IPS DF 19.7 (cell line): ENCODE results near the gene PLA2G15.
A peak's percentile ranks its signal among the peaks of the same experiment; 100 is the strongest.

Experiments
- DNase-seq: peaks from one replicate; pipeline ENCODE4 v3.0.0-alpha.2; 2013; ENCODE audit warnings: low read depth, low spot score

The PLA2G15 gene

DNA sequence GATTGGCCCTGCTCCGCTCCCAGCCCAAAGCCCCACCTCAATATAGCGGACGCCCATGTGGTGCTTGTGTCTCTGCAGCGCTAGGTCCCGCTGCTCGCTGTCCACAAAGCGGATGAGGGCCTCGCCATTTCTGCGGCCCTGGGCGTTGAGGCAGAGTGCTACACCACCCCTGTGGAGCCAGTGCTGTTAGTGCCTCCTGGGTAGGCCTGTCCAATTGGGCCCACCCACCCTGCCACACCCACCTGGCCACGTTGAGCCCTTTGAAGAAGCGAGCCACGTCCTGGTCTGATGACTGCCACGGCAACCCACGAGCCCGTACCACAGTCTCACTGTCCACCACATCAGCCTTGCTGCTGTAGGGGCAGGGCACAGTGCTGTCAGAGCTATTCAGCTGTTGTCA lies 12.8 kb upstream of the PLA2G15 start:
- no peak for DNase-seq

GRCh38 chr16:68233085-68233834 lies 11.9 kb upstream of the PLA2G15 start:
- DNase-seq = no peak

DNA sequence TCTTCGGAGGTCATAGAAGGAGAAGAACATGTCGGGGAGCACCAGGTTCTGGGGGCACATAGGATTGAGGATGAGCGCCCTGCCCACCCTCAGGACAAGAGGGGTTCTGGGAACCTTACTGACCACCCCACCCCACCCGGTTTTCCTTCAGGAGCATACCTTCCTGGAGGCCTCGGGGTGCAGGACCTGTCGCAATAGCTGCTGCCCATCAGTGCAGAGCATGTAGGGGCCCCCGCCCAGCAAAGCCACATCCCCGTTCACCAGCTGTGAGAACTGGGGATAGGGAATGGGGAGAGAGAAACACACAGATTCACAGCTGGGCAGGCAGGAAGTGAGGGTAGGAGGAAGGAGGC lies 11.4 kb upstream of the PLA2G15 start:
- no peak for DNase-seq

DNA sequence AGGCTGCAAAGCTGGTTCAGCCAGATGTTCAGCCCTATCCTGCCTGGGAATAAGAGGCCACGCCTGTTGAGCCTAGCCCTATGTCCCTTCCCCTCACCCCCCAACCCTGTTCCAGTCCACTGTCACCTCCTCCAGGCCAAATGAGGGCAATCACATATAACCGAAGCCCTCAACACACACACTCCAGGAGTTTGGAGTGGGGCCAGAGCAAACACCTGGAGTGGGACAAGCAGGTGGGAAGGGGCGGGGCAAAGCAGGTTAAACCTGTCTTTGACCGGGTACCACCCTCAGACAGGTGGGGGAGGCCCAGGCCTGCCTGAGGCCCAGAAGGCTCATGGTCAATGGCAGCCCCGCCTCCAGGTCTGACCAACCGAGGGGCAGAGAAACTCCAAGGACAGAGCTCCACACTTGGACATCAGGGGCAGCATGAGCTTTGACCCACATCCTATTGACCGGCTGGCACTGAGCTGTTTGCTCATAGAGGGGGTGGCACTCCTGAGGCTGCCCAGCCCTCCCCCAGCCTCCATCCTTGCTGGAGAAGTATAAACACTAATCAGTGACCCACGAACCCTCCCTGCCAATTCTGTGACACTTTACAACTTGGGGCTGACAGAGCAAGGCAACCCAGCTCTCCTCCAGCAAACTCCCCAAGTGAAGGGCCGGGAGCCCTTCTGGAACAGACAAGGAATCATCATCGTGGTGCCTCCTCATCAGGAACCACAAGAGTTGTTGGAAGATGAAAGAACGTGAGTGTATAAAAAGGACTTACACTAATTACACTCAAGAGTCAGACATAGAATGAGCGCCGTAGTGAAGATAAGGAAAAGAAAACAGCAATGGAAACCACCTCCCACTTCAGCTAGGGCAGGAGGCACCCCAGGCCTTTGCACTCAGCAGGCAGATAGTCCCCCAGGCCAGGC lies 10.7 kb upstream of the PLA2G15 start:
- no peak for DNase-seq

DNA sequence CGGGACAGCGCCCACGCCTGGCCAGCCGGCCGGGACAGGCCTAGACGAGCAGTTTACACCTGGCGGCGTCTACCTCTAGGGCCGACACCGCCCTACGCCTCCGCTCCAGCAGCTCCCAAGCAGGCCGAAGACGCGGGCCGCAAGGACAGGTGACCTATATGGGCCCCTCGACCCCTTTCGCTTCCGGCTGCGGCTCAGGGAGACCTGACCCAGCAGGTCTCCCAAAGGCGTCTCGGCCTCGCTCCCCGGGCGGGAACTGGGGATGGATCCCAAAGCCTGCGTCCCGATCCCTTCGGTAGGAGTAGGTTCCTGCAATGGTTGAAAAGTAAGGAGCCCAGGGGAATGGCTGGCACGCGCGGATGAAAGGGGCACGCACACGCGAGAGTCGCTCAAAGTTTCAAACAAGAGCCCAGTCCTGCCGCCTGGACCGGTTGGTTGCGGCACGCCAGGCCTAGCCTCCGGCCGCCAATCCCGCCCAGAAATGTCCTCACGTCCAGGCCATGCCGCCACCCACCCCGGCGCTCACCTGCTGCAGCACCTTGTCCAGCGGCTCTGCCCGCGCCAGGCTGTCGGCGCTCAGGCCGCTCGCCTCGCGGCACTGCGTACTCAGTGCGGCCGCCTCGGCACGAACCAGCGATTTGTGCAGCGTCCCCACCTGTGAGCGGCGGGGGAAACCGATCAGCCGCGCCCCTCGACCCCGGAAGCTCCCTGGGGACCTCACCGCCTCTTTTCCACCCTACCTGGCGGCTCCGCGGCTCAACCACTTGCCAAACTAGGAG lies 9.9 kb upstream of the PLA2G15 start:
- no peak for DNase-seq

DNA sequence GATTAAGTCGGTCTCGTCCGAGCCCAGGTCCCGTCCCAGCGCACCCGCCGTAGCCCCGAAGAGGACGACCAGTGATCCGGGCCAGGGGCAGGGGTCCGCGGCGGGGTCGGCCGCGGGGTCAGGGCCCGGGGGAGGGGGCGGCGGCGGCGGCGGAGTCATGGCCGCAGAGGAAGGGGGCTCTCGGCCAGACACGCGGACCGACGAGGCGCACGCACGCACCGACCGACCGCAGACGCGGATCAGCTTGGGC lies 9.4 kb upstream of the PLA2G15 start, which contains the start of gene ESRP2:
ESRP2 (minus strand) TSS at position 241 of the 250 bp plus-strand sequence; CDS start at position 159, 82 bp downstream.
- no peak for DNase-seq

DNA sequence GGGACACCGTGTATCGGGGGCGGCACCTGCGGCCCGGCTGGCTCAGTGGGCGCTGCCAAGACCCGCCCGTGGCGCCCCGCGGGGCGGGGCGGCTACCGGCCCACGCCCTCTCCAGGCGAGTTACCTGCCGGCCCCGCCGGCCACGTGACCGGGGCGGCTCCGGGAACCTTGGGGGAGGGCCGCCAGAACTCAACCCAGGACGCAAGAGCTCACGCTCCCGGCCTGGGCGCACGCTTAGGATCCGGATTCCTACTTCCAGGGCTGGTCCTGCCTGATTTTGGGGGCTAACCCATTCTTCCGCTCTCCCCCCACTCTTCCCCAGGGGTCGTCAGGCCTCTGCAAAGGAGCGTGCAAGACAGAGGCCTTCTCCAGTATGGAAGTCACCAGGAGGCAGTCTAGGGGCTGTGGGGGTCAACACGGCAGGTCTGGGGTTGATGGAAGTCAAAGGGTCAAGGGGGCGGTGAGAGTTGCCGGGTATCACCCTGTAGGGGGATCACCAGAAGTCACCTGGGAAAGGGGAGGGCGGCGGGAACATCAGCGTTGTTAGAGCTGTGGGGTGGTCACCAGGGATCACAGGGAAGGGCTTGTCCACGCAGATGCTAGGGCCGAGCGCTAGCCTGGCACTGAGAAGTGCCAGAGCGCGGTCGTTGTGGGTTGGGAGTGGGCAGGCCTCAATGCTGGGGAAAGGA lies 8.9 kb upstream of the PLA2G15 start:
- DNase-seq = no peak

DNA sequence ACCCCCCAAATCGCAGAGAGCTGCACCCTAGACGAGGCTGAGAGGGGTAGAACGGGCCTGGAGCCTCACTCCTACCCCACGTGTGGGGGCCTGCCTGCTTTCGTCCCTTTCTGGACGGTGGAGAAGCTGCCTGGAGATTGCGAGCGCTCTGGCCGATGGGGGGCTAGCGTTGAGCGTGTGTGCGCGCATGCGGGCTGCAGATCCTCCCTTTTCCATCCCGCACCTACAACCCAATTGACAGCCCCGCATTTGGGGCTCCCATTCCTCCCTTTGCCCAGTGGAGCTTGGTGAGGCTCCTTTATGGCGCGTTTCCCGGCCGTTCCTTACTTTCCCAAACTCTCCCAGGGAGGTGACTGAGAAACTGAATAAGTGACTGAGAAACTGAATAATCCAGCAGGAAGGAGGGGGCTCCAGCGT lies 8.3 kb upstream of the PLA2G15 start:
- DNase-seq = no peak

- DNase-seq = peak; percentile 89
These were observed 7.7 kb upstream of the PLA2G15 start for GRCh38 chr16:68237243-68238028.

- no peak for DNase-seq
These were observed 7.2 kb upstream of the PLA2G15 start for GRCh38 chr16:68238029-68238345.

- DNase-seq = no peak
These were observed 3.1 kb upstream of the PLA2G15 start for GRCh38 chr16:68242085-68242484.

GRCh38 chr16:68242926-68243858 lies 2.0 kb upstream of the PLA2G15 start:
- DNase-seq = no peak

DNA sequence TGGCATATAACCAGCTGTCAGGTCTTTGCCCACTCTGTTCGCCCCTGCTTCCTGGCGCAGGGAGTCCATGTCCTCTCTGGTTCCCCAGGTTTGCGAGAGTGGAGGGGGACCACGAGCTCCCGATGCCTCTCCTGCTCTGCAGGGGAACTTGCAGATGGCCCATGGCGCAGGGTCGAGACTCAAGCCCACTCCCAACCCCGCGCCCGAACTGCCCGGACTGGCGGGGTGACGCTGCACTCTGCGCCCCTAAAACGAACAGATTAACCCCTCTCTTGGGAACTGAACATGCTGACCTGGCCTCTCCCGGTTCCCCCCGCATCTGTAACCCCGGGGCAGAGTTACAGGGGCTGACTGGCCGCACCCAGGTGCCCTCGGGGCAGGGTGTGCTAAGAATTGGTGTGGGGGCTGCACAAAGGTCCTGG lies 681 bp upstream of the PLA2G15 start:
- DNase-seq = no peak

- DNase-seq = no peak
These were observed 948 bp downstream of the PLA2G15 start for GRCh38 chr16:68246121-68246520.

DNA sequence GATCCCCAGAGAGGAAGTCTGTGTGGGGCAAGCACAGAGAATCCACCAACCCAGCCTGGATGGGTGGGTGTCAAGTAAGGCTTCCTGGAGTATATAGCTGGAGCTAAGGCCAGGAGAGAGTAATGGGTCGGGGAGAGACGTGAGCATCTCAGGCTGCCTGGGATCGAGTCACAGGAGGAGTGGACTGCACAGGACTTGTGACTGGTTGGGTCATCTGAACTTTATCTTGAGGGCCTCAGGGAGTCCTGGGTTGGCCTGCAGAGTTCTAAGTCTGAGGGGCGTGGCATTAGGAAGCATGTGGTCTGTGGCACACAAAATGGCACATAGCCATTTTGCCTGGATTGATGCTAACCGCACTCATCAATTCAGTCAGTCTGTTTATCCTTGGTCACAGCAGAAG lies 1.5 kb downstream of the PLA2G15 start:
- no peak for DNase-seq

- DNase-seq = no peak
These were observed 2.2 kb downstream of the PLA2G15 start for GRCh38 chr16:68247400-68247799.

DNA sequence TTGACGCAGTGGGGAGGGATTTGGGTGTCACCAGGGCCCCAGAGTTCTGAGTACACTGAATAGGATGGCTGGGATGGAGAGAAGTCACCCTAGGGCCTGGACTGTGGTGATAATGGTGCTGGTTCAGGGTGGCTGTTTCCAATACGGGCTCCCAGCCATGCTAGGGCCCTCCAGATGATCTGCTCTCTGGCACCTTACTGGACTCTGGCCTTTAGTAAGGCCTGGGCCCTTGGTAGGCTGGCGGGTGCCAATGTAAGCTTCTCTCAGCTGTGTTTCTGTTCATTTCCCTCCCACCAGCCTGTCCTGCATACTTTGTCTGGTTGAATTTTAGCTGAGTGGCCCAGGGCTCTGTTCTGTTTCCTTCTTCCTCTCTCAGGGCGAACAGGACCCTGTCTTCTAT lies 2.8 kb downstream of the PLA2G15 start:
- DNase-seq = no peak

DNA sequence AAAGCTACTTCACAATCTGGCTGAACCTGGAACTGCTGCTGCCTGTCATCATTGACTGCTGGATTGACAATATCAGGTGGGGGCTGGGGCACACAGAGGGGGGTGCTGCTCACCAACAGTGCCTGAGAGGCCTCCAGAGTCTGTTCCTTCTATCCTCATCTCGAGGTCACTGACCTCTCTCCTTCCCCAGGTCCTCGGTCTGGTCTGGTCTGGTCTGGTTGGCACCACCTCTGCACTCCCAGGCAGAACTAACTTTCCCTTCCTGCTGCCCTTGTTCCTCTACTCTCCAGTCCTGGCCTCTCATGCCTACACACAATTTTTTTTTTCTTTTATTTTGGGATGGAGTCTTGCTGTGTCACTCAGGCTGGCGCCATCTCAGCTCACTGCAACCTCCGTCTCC lies 4.2 kb downstream of the PLA2G15 start:
- no peak for DNase-seq

DNA sequence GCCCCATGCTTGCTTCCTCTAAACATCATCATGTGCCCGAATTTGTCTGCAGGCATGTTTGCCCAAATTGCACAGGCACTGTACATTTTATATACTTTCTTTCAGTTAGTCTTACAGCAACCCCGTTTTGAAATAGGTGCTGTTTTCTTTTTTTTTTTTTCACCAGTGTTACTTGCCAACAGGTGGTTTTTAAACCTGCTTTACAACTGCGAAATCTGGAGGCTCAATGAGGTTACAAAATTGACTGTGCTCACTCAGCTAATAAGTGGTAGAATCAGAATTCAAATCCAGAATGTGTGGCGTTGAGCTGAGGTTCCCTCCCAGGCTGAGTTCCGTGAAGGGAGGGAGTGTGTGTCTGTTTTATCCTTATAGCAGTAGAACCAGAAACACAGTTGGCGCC lies 5.8 kb downstream of the PLA2G15 start:
- no peak for DNase-seq

DNA sequence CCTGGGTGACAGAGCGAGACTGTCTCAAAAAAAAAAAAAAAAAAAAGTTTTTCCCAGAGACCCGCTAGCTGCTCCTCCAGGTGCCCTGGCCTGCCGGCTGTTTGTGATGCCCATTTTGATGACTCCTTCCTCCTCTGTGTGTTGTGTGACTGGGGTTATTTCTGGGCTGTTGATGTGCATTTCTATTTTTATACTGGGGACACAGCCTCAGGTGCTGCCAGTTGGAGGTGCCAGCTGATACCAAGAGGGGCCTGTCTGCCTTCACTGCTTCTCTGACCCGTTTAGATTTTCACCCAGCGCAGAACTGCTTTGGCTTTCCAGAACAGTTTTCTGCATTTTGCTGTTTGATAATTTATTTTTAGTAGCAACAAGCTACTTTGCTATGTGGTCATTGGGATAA lies 6.7 kb downstream of the PLA2G15 start:
- no peak for DNase-seq
